BE2C (cell line): Measurements from ENCODE around the gene NFYA.

Source experiments
- DNase-seq: peaks from one replicate; pipeline ENCODE4 v3.0.0-alpha.2; 2020
- H3K27me3 ChIP-seq: fragments of 250-450 bp; sonication (Bioruptor Pico); 2 replicates; pipeline ENCODE4 v1.5.1; 2020; ENCODE audit warnings: mild to moderate bottlenecking
- H3K36me3 ChIP-seq: fragments of 250-450 bp; sonication (Bioruptor Pico); 2 replicates; pipeline ENCODE4 v1.5.1; 2020; ENCODE audit warnings: mild to moderate bottlenecking
- H3K4me1 ChIP-seq: fragments of 250-450 bp; sonication (Bioruptor Pico); 2 replicates; pipeline ENCODE4 v1.5.1; 2020
- H3K4me3 ChIP-seq: 2 replicates; pipeline ENCODE4 v1.5.1; 2011; ENCODE audit warnings: low read depth, low read length
- H3K9me3 ChIP-seq: fragments of 250-450 bp; sonication (Bioruptor Pico); 2 replicates; pipeline ENCODE4 v1.5.1; 2020
- TF ChIP-seq, protein P1 (sequence below): IDR thresholded peaks from 2 replicates; pipeline ENCODE4 v1.5.1; 2012; ENCODE audit warnings: mild to moderate bottlenecking, low read depth, low read length

NFYA gene

DNA sequence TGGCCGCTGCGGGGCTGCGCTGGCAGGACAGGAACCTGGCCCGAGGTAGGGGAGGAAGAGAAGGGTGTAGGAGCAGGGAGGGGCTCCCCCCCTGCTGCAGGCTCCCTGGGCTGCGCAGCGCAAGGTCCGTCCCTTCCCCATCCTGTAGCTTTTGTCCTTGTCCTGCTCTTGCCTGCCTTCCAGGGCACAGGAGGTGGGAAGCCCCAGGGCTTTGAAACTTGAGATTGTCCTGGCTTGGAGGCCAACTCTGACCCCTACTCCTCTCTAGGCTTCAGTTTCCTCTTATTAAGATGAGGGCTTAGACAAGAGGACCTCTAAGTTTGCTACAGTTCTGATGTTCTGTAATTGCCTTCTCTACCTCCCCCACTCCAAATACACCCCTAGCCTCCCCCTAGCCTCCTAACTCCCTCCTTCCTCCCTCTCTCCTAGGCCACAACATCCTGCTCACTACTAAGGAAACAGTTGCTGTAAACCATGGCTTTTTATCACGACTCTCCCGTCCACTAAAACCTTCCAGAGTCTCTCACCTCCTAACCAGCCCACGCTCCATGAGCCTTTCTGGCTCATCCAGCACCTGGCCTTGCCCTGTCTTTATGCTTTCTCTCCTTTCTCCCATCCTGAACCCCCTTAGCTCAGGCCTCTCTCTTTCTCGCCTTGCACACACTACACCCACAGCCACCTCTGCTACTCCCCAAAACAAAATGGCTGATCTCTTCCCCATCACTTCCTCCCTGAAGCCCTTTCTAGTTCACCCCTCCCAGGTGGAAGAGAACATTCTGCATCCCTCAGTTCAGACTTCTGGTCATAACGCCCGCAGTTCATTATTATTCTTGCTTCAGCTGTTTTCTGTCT lies 44.0 kb upstream of the NFYA start:
- Histone ChIP-seq H3K27me3 (no peaks in the 10 kb centered on the region), H3K4me3 (no peak overlapping the region; the same call in 1 of the 2 replicates), H3K4me1 (no peaks in the 10 kb centered on the region), H3K36me3 (no peaks in the 10 kb centered on the region), H3K9me3 (no peaks in the 10 kb centered on the region)
- DNase-seq = no peak
- TF ChIP-seq, protein P1, sequence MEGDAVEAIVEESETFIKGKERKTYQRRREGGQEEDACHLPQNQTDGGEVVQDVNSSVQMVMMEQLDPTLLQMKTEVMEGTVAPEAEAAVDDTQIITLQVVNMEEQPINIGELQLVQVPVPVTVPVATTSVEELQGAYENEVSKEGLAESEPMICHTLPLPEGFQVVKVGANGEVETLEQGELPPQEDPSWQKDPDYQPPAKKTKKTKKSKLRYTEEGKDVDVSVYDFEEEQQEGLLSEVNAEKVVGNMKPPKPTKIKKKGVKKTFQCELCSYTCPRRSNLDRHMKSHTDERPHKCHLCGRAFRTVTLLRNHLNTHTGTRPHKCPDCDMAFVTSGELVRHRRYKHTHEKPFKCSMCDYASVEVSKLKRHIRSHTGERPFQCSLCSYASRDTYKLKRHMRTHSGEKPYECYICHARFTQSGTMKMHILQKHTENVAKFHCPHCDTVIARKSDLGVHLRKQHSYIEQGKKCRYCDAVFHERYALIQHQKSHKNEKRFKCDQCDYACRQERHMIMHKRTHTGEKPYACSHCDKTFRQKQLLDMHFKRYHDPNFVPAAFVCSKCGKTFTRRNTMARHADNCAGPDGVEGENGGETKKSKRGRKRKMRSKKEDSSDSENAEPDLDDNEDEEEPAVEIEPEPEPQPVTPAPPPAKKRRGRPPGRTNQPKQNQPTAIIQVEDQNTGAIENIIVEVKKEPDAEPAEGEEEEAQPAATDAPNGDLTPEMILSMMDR = no peak

DNA sequence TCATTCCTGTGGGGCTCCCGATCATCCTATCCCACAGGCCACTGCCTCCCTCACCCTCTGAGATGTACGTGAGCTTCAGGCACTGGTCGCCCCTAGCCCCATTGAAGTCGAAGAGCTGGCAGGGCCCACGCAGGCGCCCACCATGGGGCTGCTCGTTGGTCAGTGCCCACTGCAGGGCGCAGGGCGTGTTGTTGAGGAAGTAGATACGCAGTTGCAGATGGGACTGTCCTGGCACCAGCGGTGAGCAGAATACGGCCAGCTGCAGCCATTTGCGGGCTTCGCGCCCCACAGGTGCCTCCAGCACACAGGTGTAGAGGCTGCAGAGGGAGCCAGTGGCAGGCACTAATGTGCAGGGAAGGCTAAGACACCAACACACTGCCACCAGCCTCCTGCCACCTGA lies 39.9 kb upstream of the NFYA start:
- no peak for DNase-seq
- H3K36me3 ChIP-seq = no peaks in the 10 kb centered on the region
- no peaks in the 10 kb centered on the region for H3K27me3 ChIP-seq
- TF ChIP-seq, protein P1 = no peak
- H3K4me3 ChIP-seq = no peak overlapping the region
- no peaks in the 10 kb centered on the region for H3K9me3 ChIP-seq
- H3K4me1 ChIP-seq = no peaks in the 10 kb centered on the region

DNA sequence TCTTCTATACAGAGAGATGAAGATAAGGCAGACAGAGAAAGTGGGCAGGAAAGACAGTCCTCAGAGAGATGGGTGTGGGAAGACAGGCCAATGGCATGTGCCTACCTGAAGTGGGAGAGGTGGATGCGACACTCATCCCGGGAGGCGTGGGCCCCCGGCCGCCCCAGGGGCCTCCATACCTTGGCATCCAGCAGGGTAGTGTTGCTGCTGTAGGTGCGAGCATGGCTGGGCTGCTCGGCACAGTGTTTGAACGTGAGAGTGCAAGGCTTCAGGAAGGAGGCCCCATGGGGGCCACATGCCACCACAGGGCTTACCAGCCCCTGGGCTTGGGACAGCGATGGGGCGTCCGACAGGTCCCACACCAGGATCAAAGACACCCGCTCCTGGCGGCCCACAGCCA lies 39.0 kb upstream of the NFYA start:
- no peaks in the 10 kb centered on the region for H3K4me1 ChIP-seq

DNA sequence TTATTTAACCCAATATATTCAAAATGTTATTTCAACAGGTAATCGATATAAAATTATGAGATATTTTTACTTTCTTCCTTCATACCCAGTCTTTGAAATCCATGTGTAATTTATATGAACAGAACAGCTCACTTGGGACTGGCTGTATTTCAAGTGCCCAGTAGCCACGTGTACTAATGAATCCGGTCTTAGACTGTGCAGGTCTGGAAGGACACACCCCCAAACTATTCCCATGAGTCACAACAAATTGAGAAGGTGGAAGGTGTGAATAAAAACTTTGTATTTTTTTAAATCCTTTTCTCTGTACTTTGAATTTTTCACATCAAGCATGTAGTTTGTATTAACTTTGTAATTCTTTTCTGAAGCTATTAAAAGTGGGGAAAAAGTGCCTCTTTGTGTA lies 36.6 kb upstream of the NFYA start:
- no peak for DNase-seq
- Histone ChIP-seq H3K9me3 (no peaks in the 10 kb centered on the region), H3K4me1 (no peaks in the 10 kb centered on the region), H3K4me3 (no peak overlapping the region), H3K36me3 (no peaks in the 10 kb centered on the region), H3K27me3 (no peaks in the 10 kb centered on the region)
- TF ChIP-seq, protein P1 = no peak

More for the DNA sequence above, 39.0 kb upstream of the NFYA start:
- no peaks in the 10 kb centered on the region for H3K27me3 ChIP-seq
- TF ChIP-seq, protein P1 = no peak
- H3K36me3 ChIP-seq = no peaks in the 10 kb centered on the region
- no peak overlapping the region for H3K4me3 ChIP-seq
- no peak for DNase-seq
- H3K9me3 ChIP-seq = no peaks in the 10 kb centered on the region

DNA sequence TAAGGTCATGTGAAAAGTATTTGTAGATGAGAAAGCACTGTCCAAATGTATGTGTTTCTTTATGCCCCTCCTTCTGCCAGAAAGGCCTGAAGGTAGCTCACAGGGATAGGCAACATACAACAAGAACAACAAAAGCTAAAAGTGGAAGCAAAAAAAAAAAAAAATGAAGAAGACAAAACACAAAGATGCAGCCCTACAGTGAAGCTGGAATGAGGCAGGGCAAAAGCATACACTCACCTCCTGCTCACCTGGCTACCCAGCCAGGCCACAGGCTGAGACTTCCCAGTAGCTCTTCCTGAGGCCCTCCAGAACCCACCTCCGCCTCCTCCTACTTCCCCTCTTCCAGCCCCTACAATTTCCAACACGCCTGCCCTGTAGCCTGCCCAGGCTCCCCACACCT lies 36.2 kb upstream of the NFYA start:
- no peaks in the 10 kb centered on the region for H3K4me1 ChIP-seq
- H3K36me3 ChIP-seq = no peaks in the 10 kb centered on the region
- no peak for DNase-seq
- H3K9me3 ChIP-seq = no peaks in the 10 kb centered on the region
- TF ChIP-seq, protein P1 = no peak
- H3K4me3 ChIP-seq = no peak overlapping the region
- no peaks in the 10 kb centered on the region for H3K27me3 ChIP-seq
